ENCODE measurements around the gene NHEJ1. TPM values are rescaled to one million over a fixed set of nuclear protein-coding genes. Genes with fewer than 3 reads are reported as not detected.

NHEJ1 gene
- total and polyA plus RNA-seq, 2 of the 13 experiments (the other 11 are each of a cell fraction or from before 2014, with no cell fraction given): 30.0 to 30.7 TPM

DNA sequence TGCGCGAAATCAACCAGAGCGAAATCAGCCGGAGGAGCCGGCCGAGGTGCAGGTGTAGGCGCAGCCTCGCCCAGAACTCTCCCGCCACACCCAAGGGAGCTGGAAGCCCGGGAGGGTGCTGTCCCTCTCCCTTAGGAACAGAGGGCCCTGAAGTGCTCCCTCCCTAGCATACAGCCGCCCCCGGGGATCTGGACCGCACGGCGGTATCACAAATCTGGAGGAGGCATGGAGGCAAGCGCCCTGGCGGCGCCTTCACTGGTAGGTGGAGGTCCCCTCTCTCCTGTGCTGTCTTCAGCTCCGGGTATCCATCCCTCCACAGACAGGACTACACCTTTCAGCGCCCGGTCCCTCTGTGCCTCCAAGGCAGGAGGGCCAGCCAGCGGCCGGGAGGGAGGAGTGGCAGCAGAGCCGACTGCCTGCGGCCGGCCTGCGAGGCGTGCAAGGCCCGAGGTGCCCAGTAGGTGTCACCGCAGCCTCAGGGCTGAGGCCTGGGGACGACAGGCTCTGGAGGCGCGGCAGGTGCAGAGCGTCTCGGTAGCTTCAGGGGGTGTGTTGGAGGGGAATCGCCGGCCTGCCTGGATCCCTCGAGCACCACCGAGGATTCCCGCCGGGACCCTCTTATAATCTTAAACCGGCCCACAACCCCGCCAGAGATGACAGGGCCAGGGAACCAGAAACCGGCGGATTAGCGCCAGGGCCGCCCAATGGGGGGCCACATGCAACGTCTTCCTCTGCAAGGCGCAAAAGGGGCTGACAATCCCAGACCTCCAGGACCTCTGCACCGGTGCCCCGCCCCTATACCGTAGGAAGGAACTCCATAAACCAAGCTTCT lies 102.7 kb downstream of the NHEJ1 start (continued):
- TF ChIP-seq, protein P1, sequence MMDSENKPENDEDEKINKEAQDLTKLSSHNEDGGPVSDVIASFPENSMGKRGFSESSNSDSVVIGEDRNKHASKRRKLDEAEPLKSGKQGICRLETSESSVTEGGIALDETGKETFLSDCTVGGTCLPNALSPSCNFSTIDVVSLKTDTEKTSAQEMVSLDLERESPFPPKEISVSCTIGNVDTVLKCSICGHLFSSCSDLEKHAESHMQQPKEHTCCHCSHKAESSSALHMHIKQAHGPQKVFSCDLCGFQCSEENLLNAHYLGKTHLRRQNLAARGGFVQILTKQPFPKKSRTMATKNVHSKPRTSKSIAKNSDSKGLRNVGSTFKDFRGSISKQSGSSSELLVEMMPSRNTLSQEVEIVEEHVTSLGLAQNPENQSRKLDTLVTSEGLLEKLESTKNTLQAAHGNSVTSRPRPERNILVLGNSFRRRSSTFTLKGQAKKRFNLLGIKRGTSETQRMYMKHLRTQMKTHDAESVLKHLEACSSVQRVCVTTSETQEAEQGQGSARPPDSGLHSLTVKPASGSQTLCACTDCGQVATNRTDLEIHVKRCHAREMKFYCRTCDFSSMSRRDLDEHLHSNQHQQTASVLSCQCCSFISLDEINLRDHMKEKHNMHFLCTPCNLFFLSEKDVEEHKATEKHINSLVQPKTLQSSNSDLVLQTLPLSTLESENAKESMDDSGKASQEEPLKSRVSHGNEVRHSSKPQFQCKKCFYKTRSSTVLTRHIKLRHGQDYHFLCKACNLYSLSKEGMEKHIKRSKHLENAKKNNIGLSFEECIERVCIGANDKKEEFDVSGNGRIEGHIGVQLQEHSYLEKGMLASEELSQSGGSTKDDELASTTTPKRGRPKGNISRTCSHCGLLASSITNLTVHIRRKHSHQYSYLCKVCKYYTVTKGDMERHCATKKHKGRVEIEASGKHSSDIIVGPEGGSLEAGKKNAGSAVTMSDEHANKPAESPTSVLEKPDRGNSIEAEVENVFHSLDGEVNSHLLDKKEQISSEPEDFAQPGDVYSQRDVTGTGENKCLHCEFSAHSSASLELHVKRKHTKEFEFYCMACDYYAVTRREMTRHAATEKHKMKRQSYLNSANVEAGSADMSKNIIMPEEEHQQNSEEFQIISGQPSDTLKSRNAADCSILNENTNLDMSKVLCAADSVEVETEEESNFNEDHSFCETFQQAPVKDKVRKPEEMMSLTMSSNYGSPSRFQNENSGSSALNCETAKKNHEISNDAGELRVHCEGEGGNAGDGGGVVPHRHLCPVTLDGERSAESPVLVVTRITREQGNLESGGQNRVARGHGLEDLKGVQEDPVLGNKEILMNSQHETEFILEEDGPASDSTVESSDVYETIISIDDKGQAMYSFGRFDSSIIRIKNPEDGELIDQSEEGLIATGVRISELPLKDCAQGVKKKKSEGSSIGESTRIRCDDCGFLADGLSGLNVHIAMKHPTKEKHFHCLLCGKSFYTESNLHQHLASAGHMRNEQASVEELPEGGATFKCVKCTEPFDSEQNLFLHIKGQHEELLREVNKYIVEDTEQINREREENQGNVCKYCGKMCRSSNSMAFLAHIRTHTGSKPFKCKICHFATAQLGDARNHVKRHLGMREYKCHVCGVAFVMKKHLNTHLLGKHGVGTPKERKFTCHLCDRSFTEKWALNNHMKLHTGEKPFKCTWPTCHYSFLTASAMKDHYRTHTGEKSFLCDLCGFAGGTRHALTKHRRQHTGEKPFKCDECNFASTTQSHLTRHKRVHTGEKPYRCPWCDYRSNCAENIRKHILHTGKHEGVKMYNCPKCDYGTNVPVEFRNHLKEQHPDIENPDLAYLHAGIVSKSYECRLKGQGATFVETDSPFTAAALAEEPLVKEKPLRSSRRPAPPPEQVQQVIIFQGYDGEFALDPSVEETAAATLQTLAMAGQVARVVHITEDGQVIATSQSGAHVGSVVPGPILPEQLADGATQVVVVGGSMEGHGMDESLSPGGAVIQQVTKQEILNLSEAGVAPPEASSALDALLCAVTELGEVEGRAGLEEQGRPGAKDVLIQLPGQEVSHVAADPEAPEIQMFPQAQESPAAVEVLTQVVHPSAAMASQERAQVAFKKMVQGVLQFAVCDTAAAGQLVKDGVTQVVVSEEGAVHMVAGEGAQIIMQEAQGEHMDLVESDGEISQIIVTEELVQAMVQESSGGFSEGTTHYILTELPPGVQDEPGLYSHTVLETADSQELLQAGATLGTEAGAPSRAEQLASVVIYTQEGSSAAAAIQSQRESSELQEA (CRISPR knock-in tag; IDR thresholded peaks at IDR 0.05; ENCODE audit: not compliant biosample characterization): no peak
- TF ChIP-seq ZFP41 (CRISPR knock-in tag; IDR thresholded peaks at IDR 0.05; ENCODE audit: borderline replicate concordance): no peak
- no peak for TF ChIP-seq ELK4 (CRISPR knock-in tag; IDR thresholded peaks at IDR 0.05; ENCODE audit: borderline replicate concordance)
- no peak for TF ChIP-seq NONO (IDR thresholded peaks at IDR 0.05)
- TF ChIP-seq NONO (CRISPR knock-in tag; conservative IDR thresholded peaks at IDR 0.05): peak; percentile 80
- TF ChIP-seq ZSCAN25 (CRISPR knock-in tag; IDR thresholded peaks at IDR 0.05): peak; percentile 65
- peak; percentile 93; the same call in 1 of the 2 replicates for TF ChIP-seq ZNF124 (CRISPR knock-in tag; IDR thresholded peaks at IDR 0.05)
- peak; percentile 60; the same call in 1 of the 2 replicates for TF ChIP-seq ZNF160 (CRISPR knock-in tag; IDR thresholded peaks at IDR 0.05)
- no peak for TF ChIP-seq ZNF747 (CRISPR knock-in tag; IDR thresholded peaks at IDR 0.05; ENCODE audit: borderline replicate concordance)
- TF ChIP-seq ZC3H4 (CRISPR knock-in tag; IDR thresholded peaks at IDR 0.05; ENCODE audit: borderline replicate concordance): no peak
- TF ChIP-seq SAFB2 (CRISPR knock-in tag; IDR thresholded peaks at IDR 0.05; ENCODE audit: borderline replicate concordance, low read depth): no peak
- TF ChIP-seq ZNF879 (CRISPR knock-in tag; IDR thresholded peaks at IDR 0.05): no peak
- no peak for TF ChIP-seq ZNF430 (CRISPR knock-in tag; IDR thresholded peaks at IDR 0.05)
- no peak for TF ChIP-seq CC2D1A (CRISPR knock-in tag; IDR thresholded peaks at IDR 0.05)
- peak; percentile 78; the same call in 1 of the 2 replicates for TF ChIP-seq ZNF788 (CRISPR knock-in tag; IDR thresholded peaks at IDR 0.05; ENCODE audit: borderline replicate concordance)
- TF ChIP-seq E2F5 (CRISPR knock-in tag; conservative IDR thresholded peaks at IDR 0.05): no peak; the same call in 1 of the 2 replicates
- no peak for TF ChIP-seq ZNF558 (CRISPR knock-in tag; IDR thresholded peaks at IDR 0.05; ENCODE audit: borderline replicate concordance)
- no peak for TF ChIP-seq RFXANK (CRISPR knock-in tag; IDR thresholded peaks at IDR 0.05)
- no peak; the same call in 1 of the 2 replicates for TF ChIP-seq SMAD1 (CRISPR knock-in tag; IDR thresholded peaks at IDR 0.05; ENCODE audit: borderline replicate concordance, low read depth)

Measured in HepG2 (cell line).